Measurements from ENCODE around the gene TM4SF4. TPM values are rescaled to one million over a fixed set of nuclear protein-coding genes. Genes with fewer than 3 reads are reported as not detected.

The TM4SF4 gene
- total and polyA plus RNA-seq, 8 donors: 0.13 to 2.0 (median 0.21) TPM; not detected in 3

DNA sequence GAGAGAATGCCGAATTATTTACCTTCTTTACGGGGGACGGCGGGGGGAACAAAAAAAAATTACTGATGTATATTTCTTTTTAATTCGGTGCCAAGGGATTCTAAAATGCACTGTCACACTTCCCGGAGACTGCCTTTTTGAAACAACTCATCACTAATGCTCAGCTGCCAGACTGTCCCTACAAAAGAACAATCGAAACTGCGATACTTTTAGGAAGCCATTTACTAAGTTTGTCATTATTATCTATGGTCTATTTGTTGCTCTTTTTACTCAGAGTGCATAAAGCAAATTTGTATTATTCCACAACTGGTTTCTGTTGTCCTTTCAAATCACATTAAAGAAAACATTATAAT is 60.8 kb downstream of the TM4SF4 start:
- TF ChIP-seq, protein P1, sequence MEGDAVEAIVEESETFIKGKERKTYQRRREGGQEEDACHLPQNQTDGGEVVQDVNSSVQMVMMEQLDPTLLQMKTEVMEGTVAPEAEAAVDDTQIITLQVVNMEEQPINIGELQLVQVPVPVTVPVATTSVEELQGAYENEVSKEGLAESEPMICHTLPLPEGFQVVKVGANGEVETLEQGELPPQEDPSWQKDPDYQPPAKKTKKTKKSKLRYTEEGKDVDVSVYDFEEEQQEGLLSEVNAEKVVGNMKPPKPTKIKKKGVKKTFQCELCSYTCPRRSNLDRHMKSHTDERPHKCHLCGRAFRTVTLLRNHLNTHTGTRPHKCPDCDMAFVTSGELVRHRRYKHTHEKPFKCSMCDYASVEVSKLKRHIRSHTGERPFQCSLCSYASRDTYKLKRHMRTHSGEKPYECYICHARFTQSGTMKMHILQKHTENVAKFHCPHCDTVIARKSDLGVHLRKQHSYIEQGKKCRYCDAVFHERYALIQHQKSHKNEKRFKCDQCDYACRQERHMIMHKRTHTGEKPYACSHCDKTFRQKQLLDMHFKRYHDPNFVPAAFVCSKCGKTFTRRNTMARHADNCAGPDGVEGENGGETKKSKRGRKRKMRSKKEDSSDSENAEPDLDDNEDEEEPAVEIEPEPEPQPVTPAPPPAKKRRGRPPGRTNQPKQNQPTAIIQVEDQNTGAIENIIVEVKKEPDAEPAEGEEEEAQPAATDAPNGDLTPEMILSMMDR (IDR thresholded peaks at IDR 0.05): no peak
- Histone ChIP-seq H3K27me3 (no peaks in the 10 kb centered on the region), H3K9me3 (no peaks in the 10 kb centered on the region), H3K4me3 (no peak overlapping the region), H3K27ac (peak overlapping the region; percentile 20 to 65), H3K36me3 (no peaks in the 10 kb centered on the region), H3K4me1 (peaks cover 28 to 36% of the 10 kb centered on the region in 2 donors)
- intact Hi-C loops (cut with DNase I): no loop called here
- ATAC-seq: no peak
- no peak for DNase-seq

GRCh38 chr3:149536429-149536828 is 61.9 kb downstream of the TM4SF4 start:
- Histone ChIP-seq H3K4me3 (no peak overlapping the region), H3K4me1 (peaks cover 28 to 40% of the 10 kb centered on the region in 2 donors), H3K27ac (peak overlapping the region; percentile 51 to 54), H3K36me3 (no peaks in the 10 kb centered on the region), H3K27me3 (no peaks in the 10 kb centered on the region), H3K9me3 (no peaks in the 10 kb centered on the region)
- DNase-seq (peak in 3 of 4 donors; percentile 64 to 81 (median 79)), ATAC-seq (peak; percentile 63)
- TF ChIP-seq, protein P1 (IDR thresholded peaks at IDR 0.05): no peak
- intact Hi-C loops (cut with DNase I): no loop called here

DNA sequence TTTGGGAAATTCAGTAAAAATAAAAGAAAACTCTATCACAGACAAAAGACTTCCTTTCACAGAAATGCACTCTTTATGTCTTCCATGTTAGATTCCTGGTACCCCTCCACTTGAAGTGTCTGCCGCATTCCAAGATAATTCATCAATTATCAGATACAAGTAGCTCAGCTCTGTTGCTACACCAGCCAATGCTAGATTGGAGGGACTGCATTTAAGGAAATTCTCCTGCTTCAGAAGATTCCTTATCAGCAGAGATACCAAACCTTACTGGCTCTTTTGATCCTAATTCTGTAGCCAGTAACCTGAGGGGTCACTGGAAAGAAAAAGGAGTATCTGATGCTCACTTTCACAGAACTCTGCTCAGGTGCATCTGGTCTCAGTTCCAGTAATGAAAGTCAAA is 63.9 kb downstream of the TM4SF4 start:
- DNase-seq: no peak
- Histone ChIP-seq H3K36me3 (peaks cover 0 to 6% of the 10 kb centered on the region in 2 donors), H3K9me3 (no peaks in the 10 kb centered on the region), H3K4me3 (no peak overlapping the region), H3K27me3 (no peaks in the 10 kb centered on the region), H3K27ac (no peak overlapping the region), H3K4me1 (peaks cover 28 to 35% of the 10 kb centered on the region in 2 donors)
- TF ChIP-seq, protein P1 (IDR thresholded peaks at IDR 0.05): no peak
- intact Hi-C loops (cut with DNase I): no loop called here
- ATAC-seq: no peak

- intact Hi-C loops (cut with DNase I): no loop called here
- peaks cover 14 to 16% of the 10 kb centered on the region in 2 donors for H3K4me1 ChIP-seq
- no peak overlapping the region for H3K4me3 ChIP-seq
- no peaks in the 10 kb centered on the region for H3K9me3 ChIP-seq
- peaks cover 0 to 6% of the 10 kb centered on the region in 2 donors for H3K36me3 ChIP-seq
- ATAC-seq (peak; percentile 9), DNase-seq (no peak)
- no peaks in the 10 kb centered on the region for H3K27me3 ChIP-seq
- peak overlapping the region in 1 of 2 donors; percentile 4 for H3K27ac ChIP-seq
- TF ChIP-seq, protein P1 (IDR thresholded peaks at IDR 0.05): no peak
These were observed 66.6 kb downstream of the TM4SF4 start for GRCh38 chr3:149541091-149541491.

DNA sequence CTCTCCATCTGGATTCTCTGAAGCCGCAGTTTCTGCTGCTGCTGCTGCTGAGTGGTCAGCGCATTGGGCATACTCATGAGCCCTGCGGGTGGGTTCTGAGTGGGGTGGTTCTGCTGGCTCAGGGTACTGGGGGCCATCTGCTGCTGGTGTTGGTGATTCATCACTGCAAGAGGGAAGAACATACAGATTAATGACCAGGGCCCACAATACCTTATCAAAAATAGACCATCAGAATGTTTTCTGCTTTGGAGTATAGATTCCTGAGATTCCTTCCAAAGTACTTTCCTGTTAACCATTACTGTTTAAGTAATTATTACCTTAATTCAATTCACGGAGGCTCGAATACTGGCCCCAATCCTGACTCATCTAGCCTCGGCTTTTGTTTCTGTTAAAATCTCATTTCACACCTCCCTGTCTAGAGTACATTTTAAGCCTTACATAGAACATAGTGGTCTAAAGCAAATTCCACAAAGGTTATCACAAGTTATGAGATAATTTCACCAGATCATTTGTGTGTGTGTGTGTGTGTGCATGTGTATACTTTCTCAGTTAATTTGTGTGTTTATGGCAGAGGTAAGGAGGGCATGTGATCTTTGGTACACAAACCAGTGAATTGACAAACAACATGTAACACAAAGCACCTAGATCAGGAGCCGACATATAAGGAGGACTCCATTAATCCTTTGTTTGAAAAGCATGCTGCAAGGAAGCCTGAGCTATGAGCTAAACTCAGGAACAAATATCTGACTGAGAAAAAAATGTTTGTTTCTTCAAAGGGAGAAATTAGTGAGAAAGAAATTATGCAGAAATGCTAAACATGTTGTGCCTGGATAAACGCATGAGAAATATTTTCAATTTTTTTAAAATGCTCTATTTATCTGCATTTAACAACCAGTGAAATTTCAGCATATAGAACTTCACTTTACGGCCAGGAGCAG is 68.1 kb downstream of the TM4SF4 start:
- Histone ChIP-seq H3K27ac (peak overlapping the region; percentile 13 to 45), H3K36me3 (peaks cover 0 to 6% of the 10 kb centered on the region in 2 donors), H3K4me1 (peaks cover 3 to 4% of the 10 kb centered on the region in 2 donors), H3K27me3 (no peaks in the 10 kb centered on the region), H3K4me3 (no peak overlapping the region), H3K9me3 (no peaks in the 10 kb centered on the region)
- intact Hi-C loops (cut with DNase I): no loop called here
- DNase-seq: no peak
- TF ChIP-seq, protein P1 (IDR thresholded peaks at IDR 0.05): no peak
- peak; percentile 70 for ATAC-seq

Data from left lung (tissue), 10 donors.